CD4-positive, alpha-beta memory T cell (primary cell): ENCODE results near the gene SPPL2C. TPM values are rescaled to one million over a fixed set of nuclear protein-coding genes. Genes with fewer than 3 reads are reported as not detected.

Source experiments
- CTCF ChIA-PET: fragments of 350-600 bp; sonication (Branson Sonifier 250); formaldehyde crosslinking; loops from one replicate; lab custom pipeline; 2021; ENCODE audit warnings: inconsistent platforms; ENCODE audit not compliant: partially characterized antibody; lab: Charles Lee
- POLR2A ChIA-PET: fragments of 350-600 bp; sonication (Branson Sonifier 250); formaldehyde crosslinking; loops from one replicate; lab custom pipeline; 2021; ENCODE audit not compliant: partially characterized antibody; lab: Charles Lee
- DNase-seq, 5 donors: peaks; one replicate each; pipeline versions ENCODE4 v3.0.0 to v3.0.0-alpha.2; 2020 to 2022; ENCODE audit warnings: mixed read lengths in 1 of 5
- H3K27ac ChIP-seq: one replicate; pipeline ENCODE4 v1.7.0; 2013; ENCODE audit warnings: low read depth, low read length
- H3K27me3 ChIP-seq: 2 replicates; pipeline ENCODE4 v1.7.0; 2013; ENCODE audit warnings: mild to moderate bottlenecking, low read length, moderate library complexity; ENCODE audit not compliant: insufficient read depth
- H3K36me3 ChIP-seq: 2 replicates; pipeline ENCODE4 v1.7.0; 2013; ENCODE audit warnings: mild to moderate bottlenecking, low read length, moderate library complexity; ENCODE audit not compliant: insufficient read depth
- H3K4me1 ChIP-seq: 2 replicates; pipeline ENCODE4 v1.7.0; 2013; ENCODE audit warnings: mild to moderate bottlenecking, low read length, moderate library complexity; ENCODE audit not compliant: insufficient read depth
- H3K4me3 ChIP-seq, 2 donors: one replicate each; pipeline ENCODE4 v1.7.0; 2013; ENCODE audit warnings: low read length in 2 of 2, mild to moderate bottlenecking in 1 of 2
- H3K9me3 ChIP-seq, 2 donors: one replicate each; pipeline ENCODE4 v1.7.0; 2013; ENCODE audit warnings: low read length in 2 of 2, control low read depth in 1 of 2; ENCODE audit not compliant: control insufficient read depth in 1 of 2
- H3K27ac Mint-ChIP-seq, 7 donors: one replicate each; pipeline ENCODE4 v1.8.0; 2020 to 2021; ENCODE audit warnings: mixed read lengths in 7 of 7, mild to moderate bottlenecking in 6 of 7, inconsistent platforms in 3 of 7, moderate library complexity in 3 of 7
- H3K27me3 Mint-ChIP-seq, 2 donors: one replicate each; pipeline ENCODE4 v1.8.0; 2020 to 2021; ENCODE audit warnings: mixed read lengths in 2 of 2
- H3K36me3 Mint-ChIP-seq, 2 donors: one replicate each; pipeline ENCODE4 v1.8.0; 2020 to 2021; ENCODE audit warnings: mixed read lengths in 2 of 2, inconsistent platforms in 1 of 2, mild to moderate bottlenecking in 1 of 2
- H3K4me1 Mint-ChIP-seq, 4 donors: one replicate each; pipeline ENCODE4 v1.8.0; 2020 to 2021; ENCODE audit warnings: mixed read lengths in 4 of 4, mild to moderate bottlenecking in 1 of 4
- H3K4me3 Mint-ChIP-seq, 8 donors: one replicate each; pipeline ENCODE4 v1.8.0; 2020 to 2021; ENCODE audit warnings: mixed read lengths in 8 of 8, mild to moderate bottlenecking in 7 of 8, moderate library complexity in 6 of 8, inconsistent platforms in 3 of 8
- H3K9me3 Mint-ChIP-seq, 8 donors: one replicate each; pipeline ENCODE4 v1.8.0; 2020 to 2021; ENCODE audit warnings: mixed read lengths in 8 of 8, mild to moderate bottlenecking in 5 of 8, inconsistent platforms in 3 of 8, moderate library complexity in 1 of 8
- intact Hi-C: fragments of 100-400 bp; cut with micrococcal nuclease; formaldehyde crosslinking; loops from one replicate; pipeline ENCODE4 v1.15.1; 2023
- polyA plus RNA-seq, 2 donors: library from polyadenylated mRNA; unstranded; fragments of 300-500 nt; fragmentation: Illumina TruSeq; gene quantifications; one replicate each; pipeline ENCODE4 v1.2.3, GENCODE V29; 2021
- total RNA-seq, 2 experiments: library from RNA; stranded (reverse); gene quantifications; one replicate each; pipeline ENCODE4 v1.2.3, GENCODE V29; 2021

Gene SPPL2C
- total and polyA plus RNA-seq, 4 experiments from 2014 or later, result not detected

GRCh38 chr17:45845376-45846185, 900 bp downstream of the SPPL2C start:
- POLR2A ChIA-PET, result no interaction called here

DNA sequence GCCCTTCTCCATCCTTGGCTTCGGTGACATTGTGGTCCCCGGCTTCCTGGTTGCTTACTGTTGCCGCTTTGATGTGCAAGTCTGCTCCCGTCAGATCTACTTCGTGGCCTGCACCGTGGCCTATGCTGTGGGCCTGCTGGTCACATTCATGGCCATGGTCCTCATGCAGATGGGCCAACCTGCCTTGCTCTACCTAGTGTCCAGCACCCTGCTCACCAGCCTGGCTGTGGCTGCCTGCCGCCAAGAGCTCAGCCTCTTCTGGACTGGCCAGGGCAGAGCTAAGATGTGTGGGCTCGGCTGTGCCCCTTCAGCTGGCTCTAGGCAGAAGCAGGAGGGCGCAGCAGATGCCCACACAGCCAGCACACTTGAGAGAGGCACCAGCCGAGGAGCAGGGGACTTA, 1.5 kb downstream of the SPPL2C start:
- H3K4me1 Mint-ChIP-seq, result no peaks in the 10 kb centered on the region
- POLR2A ChIA-PET, result no interaction called here
- no peaks in the 10 kb centered on the region for H3K36me3 Mint-ChIP-seq
- Histone ChIP-seq H3K36me3 (no peaks in the 10 kb centered on the region), H3K9me3 (no peaks in the 10 kb centered on the region), H3K27ac (no peak overlapping the region), H3K27me3 (no peaks in the 10 kb centered on the region), H3K4me1 (no peaks in the 10 kb centered on the region), H3K4me3 (no peak overlapping the region)
- no peak for DNase-seq
- CTCF ChIA-PET, result no interaction called here
- no peaks in the 10 kb centered on the region for H3K9me3 Mint-ChIP-seq
- intact Hi-C loops, result no loop called here
- H3K4me3 Mint-ChIP-seq, result no peak overlapping the region
- H3K27ac Mint-ChIP-seq, result no peak overlapping the region
- peaks cover 6 to 13% of the 10 kb centered on the region in 2 donors for H3K27me3 Mint-ChIP-seq

More at GRCh38 chr17:45845376-45846185, 900 bp downstream of the SPPL2C start:
- CTCF ChIA-PET, result no interaction called here
- DNase-seq, result no peak
- H3K4me1 ChIP-seq, result no peaks in the 10 kb centered on the region
- no peaks in the 10 kb centered on the region for H3K36me3 ChIP-seq
- H3K27ac ChIP-seq, result no peak overlapping the region
- Mint-ChIP-seq H3K4me1 (no peaks in the 10 kb centered on the region), H3K27ac (no peak overlapping the region), H3K9me3 (no peaks in the 10 kb centered on the region), H3K27me3 (peaks cover 3 to 7% of the 10 kb centered on the region in 2 donors), H3K4me3 (peak overlapping the region in 1 of 8 donors; percentile 52), H3K36me3 (no peaks in the 10 kb centered on the region)
- no peaks in the 10 kb centered on the region for H3K9me3 ChIP-seq
- H3K27me3 ChIP-seq, result no peaks in the 10 kb centered on the region
- H3K4me3 ChIP-seq, result no peak overlapping the region
- intact Hi-C loops, result no loop called here

GRCh38 chr17:45846646-45847045, 2.0 kb downstream of the SPPL2C start:
- no peak overlapping the region for H3K27ac Mint-ChIP-seq
- no peaks in the 10 kb centered on the region for H3K36me3 Mint-ChIP-seq
- H3K4me3 ChIP-seq, result no peak overlapping the region
- H3K36me3 ChIP-seq, result no peaks in the 10 kb centered on the region
- intact Hi-C loops, result no loop called here
- no peaks in the 10 kb centered on the region for H3K9me3 Mint-ChIP-seq
- H3K27me3 Mint-ChIP-seq, result peaks cover 6 to 13% of the 10 kb centered on the region in 2 donors
- ChIA-PET CTCF (no interaction called here), POLR2A (no interaction called here)
- H3K27me3 ChIP-seq, result no peaks in the 10 kb centered on the region
- DNase-seq, result no peak
- H3K4me1 ChIP-seq, result no peaks in the 10 kb centered on the region
- no peak overlapping the region for H3K27ac ChIP-seq
- no peaks in the 10 kb centered on the region for H3K4me1 Mint-ChIP-seq
- no peaks in the 10 kb centered on the region for H3K9me3 ChIP-seq
- no peak overlapping the region for H3K4me3 Mint-ChIP-seq

DNA sequence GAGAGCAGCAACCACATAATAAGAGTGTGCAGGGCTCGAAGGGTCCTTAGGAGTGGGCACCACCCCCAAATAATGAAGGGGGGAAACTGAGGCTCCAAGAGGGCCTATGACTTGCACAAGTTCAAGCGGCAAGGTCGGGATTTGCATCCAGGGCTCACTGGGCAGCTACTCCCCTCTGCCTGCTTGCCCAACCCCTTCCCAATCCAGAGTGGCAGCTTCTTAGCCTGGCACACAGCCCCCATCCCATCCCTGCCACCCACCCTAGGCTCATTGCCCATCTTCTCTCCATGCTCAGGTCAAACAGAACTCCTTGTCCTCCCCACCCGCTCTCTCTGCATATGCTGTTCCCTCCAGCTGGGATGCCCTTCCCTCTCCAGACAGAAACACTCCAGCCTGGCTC, 2.4 kb downstream of the SPPL2C start:
- Mint-ChIP-seq H3K4me1 (no peaks in the 10 kb centered on the region), H3K9me3 (no peaks in the 10 kb centered on the region), H3K27me3 (peaks cover 8 to 13% of the 10 kb centered on the region in 2 donors), H3K4me3 (no peak overlapping the region), H3K27ac (no peak overlapping the region), H3K36me3 (no peaks in the 10 kb centered on the region)
- no peaks in the 10 kb centered on the region for H3K27me3 ChIP-seq
- no peak overlapping the region for H3K4me3 ChIP-seq
- no peak for DNase-seq
- H3K27ac ChIP-seq, result no peak overlapping the region
- POLR2A ChIA-PET, result no interaction called here
- CTCF ChIA-PET, result no interaction called here
- H3K9me3 ChIP-seq, result no peaks in the 10 kb centered on the region
- H3K36me3 ChIP-seq, result no peaks in the 10 kb centered on the region
- H3K4me1 ChIP-seq, result no peaks in the 10 kb centered on the region
- intact Hi-C loops, result no loop called here

- Histone ChIP-seq H3K27me3 (no peaks in the 10 kb centered on the region), H3K9me3 (no peaks in the 10 kb centered on the region), H3K4me3 (no peak overlapping the region), H3K4me1 (peaks cover 4% of the 10 kb centered on the region), H3K27ac (no peak overlapping the region), H3K36me3 (no peaks in the 10 kb centered on the region)
- Mint-ChIP-seq H3K4me1 (peaks cover 0 to 6% (median under 1%) of the 10 kb centered on the region in 4 donors), H3K4me3 (no peak overlapping the region), H3K27ac (no peak overlapping the region), H3K9me3 (no peaks in the 10 kb centered on the region), H3K36me3 (no peaks in the 10 kb centered on the region), H3K27me3 (peaks cover 13 to 15% of the 10 kb centered on the region in 2 donors)
- CTCF ChIA-PET, result no interaction called here
- DNase-seq, result no peak
- intact Hi-C loops, result no loop called here
- POLR2A ChIA-PET, result no interaction called here
Measured at GRCh38 chr17:45847747-45848146, 3.1 kb downstream of the SPPL2C start.

GRCh38 chr17:45848405-45848804, 3.7 kb downstream of the SPPL2C start:
- H3K4me1 Mint-ChIP-seq, result peaks cover 0 to 6% (median under 1%) of the 10 kb centered on the region in 4 donors
- Histone ChIP-seq H3K4me3 (no peak overlapping the region), H3K27ac (no peak overlapping the region), H3K9me3 (no peaks in the 10 kb centered on the region), H3K36me3 (no peaks in the 10 kb centered on the region), H3K27me3 (no peaks in the 10 kb centered on the region), H3K4me1 (peaks cover 4% of the 10 kb centered on the region)
- H3K9me3 Mint-ChIP-seq, result no peaks in the 10 kb centered on the region
- H3K4me3 Mint-ChIP-seq, result no peak overlapping the region
- no peak overlapping the region for H3K27ac Mint-ChIP-seq
- ChIA-PET POLR2A (no interaction called here), CTCF (interaction anchor here (0.6 to 2.3 kb wide), 3 partner anchors 12 to 45 kb away, joined by 3 to 7 read pairs (median 3); no protein-coding TSS in a partner anchor)
- intact Hi-C loops, result no loop called here
- no peak for DNase-seq
- no peaks in the 10 kb centered on the region for H3K36me3 Mint-ChIP-seq
- peaks cover 13 to 15% of the 10 kb centered on the region in 2 donors for H3K27me3 Mint-ChIP-seq

GRCh38 chr17:45848868-45849535, 4.3 kb downstream of the SPPL2C start:
- H3K4me1 Mint-ChIP-seq, result peaks cover 0 to 6% (median under 1%) of the 10 kb centered on the region in 4 donors
- intact Hi-C loops, result no loop called here
- POLR2A ChIA-PET, result no interaction called here
- H3K27ac ChIP-seq, result no peak overlapping the region
- no peak overlapping the region for H3K4me3 Mint-ChIP-seq
- H3K9me3 ChIP-seq, result no peaks in the 10 kb centered on the region
- DNase-seq, result no peak
- H3K36me3 Mint-ChIP-seq, result no peaks in the 10 kb centered on the region
- H3K27ac Mint-ChIP-seq, result no peak overlapping the region
- no peak overlapping the region for H3K4me3 ChIP-seq
- no peaks in the 10 kb centered on the region for H3K9me3 Mint-ChIP-seq
- no peaks in the 10 kb centered on the region for H3K36me3 ChIP-seq
- CTCF ChIA-PET, result interaction anchor here (0.6 to 2.3 kb wide), 5 partner anchors 12 to 208 kb away, joined by 3 to 7 read pairs (median 3); no protein-coding TSS in a partner anchor
- peaks cover 4% of the 10 kb centered on the region for H3K4me1 ChIP-seq
- no peaks in the 10 kb centered on the region for H3K27me3 ChIP-seq
- H3K27me3 Mint-ChIP-seq, result peaks cover 13 to 15% of the 10 kb centered on the region in 2 donors
